GM19023 (cell line): ENCODE results near the gene VASH1.
A peak's percentile ranks its signal among the peaks of the same experiment; 100 is the strongest.

Experiments used
- ATAC-seq: cut with Tn5 transposase; IDR thresholded peaks from one replicate; pipeline ENCODE4 v1.9.1; 2021; ENCODE audit warnings: mild to moderate bottlenecking, moderate library complexity; ENCODE audit not compliant: unreplicated experiment

VASH1 gene

DNA sequence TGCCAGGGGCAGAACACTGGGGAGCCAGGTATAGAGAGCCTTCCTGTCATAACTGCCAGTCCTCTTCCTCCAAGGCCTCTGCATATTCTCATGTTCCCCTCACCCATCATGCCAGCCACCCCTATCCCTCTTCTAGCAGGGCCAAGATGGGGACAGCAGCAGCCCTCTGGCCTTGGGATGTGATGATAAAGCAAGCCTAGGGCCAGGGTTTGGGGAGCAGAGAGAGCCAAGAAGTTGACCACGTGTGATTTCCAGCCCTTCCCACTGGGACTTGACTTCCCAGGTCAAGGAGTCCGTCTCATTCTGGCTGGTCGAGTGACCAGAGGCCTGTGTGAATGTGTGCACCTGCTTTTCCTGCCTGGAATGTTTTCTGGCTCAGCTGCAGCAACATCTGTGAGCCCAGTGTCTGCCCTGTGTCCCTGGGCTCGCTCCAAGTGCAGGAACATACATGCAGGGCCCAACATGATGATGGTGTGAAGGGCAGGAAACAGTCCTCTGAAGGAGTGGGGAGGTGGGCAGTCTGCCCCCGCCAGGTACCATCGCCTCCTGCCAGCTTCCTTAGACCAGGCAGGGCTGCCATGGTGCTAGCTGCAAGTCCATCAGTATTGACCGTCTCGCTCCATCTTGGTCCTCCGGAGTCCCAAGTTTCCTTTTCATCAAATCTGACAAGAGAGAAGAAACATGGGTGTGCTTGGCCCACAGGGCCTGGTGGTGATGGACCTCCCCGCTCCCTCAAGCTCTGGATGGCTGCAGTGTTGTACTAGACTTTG lies 21.0 kb downstream of the VASH1 start:
- no peak for ATAC-seq

DNA sequence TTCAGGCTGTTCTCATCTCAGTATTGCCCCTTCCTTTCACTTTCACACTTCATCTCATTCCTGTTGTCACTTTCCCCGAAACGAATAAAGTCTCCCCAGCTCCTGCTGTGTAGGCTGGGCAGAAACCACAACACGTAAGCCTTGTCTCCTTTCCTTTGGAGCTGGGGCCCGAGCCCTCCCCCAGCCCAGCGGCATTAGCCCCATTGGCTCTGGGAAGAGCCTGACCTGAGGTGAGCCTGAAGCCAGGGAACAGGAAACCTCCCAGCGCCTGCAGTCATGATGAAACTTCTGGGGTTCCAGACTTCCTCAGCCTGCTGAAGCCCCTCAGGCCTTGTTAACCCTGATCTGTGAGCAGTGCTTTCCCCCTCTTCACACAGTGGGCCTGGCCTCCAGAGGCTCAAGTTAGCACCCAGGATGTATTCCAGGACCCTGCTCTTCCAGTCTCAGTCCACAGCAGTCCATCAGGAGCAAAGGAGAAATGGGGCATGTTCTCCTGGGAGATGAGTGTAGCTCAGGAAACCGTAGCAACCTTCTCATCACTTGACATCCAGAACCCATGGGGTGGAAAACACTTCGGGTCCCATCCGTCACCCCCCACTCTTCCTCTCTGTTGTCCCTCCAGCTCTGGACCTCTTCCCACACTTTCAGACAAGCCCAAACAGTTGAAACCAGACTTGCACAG lies 21.8 kb downstream of the VASH1 start:
- ATAC-seq = no peak

DNA sequence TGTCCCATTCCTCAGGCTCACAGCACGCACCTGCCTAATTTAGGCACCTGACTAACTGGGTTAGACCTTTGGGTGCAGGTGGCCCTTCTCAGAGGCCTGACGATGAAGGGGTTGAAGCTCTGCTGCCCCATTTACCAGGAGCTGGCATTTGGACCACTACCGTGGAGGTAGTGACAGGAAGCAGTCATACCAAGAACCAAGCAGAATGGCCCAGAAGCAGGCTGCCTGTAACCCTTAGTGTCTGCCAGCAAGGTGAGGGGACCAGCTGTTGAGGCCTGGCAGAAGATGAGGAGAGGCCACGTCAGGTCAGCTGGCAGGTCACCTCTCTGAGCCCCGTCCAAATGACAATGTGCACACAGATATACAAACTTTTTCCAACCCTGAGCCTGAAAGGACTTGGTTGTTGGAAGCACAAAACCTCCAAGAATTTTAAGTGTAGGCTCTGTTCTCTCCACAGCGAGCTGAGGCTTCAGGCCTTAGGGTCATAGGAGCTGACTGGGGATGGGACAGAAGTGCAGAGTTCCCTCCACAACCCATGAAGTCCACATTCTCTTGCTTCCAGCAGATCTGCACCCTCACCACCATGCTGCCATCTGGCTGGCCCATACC lies 23.1 kb downstream of the VASH1 start:
- no peak for ATAC-seq

DNA sequence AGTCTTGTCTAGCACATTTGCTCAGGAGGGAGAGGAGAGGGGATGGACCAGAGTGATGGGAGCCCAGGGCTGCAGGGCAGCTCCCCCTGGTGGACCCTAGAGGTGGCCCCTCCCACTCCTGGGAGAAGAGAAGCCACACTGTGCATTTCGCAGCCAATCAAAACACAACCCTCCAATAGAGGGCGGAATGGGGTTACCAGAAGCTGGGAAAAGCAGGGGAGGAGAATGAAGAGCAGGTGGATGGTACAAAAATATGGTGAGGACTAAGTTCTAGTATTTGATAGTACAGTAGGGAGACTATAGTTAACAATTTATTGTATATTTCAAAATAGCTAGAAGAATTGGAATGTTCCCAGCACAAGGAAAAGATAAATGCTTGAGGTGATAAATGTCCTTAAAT lies 23.6 kb downstream of the VASH1 start:
- no peak for ATAC-seq

DNA sequence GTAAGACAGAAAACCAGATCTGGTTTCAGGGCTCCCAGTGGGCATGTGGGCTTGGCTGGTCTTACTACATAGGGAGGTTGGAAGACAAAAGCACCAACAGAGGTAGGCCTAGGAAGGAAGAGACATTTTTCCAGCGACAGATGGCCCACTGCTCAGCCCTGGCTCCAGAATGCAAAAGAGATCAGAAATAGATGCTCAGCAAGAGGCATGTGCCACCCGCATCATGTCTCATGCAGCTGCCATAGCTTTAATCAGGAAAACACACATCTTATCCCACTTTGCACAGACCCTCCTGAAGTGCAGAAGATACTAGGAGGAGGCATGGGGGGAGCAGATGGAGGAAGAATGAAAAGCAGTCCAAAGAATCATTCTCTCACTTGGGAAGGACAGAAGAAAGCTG lies 25.3 kb downstream of the VASH1 start:
- no peak for ATAC-seq

DNA sequence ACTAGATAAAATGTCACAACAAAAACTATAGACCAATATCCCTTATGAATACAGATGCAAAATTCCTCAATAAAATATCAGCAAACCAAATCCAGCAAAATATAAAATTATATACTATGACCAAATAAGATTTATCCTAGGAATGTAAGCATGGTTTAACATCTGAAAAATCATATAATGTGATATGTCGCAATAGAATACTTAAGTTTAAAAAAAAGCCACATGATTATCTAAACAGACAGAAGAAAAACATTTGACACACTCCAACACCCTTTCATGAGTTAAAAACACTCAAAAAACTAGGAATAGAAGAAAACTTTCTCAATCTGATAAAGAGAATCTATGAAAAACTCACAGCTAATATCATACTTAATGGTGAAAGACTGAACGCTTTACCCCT lies 31.2 kb downstream of the VASH1 start:
- no peak for ATAC-seq

DNA sequence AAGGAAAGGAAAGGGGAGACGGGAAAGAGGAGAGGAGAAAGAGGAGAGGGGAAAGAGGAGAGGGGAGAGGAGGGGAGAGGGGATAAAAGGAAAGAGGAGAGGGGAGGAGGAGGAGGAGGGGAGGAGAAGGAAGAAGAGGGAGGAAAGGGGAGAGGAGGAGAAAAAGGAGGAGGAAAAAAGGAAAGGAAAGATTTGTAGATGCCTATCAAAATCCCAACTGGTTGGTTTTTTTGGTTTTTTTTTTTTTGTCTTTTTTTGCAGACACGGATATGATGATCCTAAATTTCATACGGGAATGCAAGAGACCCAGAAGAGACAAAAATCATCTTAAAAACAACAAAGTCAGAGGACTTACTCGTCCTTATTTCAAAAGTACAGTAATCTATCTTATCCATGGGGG lies 32.1 kb downstream of the VASH1 start:
- no peak for ATAC-seq

DNA sequence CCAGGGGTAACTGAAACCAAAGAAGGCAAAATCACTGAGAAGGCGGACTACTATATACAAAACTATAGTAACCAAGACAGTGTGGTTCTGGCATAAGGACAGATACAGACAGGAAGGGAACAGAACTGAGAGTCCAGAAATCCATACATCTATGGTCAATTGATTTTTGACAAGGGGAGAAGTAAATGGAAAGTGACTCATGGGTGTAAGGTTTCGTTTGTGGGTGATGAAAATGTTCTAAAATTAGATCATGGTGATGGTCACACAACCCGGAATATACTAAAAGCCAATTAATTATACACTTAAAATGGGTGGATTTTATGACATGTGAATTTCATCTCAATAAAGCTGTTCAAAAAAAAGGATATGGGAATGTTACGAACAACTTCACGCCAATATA lies 32.7 kb downstream of the VASH1 start:
- ATAC-seq = no peak

DNA sequence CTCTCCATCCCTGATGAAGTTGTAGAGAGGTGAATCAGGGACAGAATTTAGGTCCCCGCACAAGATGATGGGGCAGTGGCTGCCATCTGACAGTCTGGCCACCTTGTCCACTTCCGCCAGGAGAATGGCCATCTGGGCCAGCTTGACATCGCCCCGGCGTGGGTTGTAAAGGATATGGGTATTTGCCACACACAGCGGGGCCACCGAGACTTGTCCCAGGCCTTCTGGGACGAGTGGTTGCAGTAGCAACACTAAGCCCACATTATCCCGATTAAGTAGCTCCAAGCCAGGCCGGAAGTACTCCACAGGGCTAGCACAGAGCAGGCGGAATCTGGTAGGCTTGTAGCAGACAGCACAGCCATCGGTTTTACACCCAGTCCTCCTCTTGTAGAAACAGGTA lies 45.2 kb downstream of the VASH1 start:
- ATAC-seq = no peak

DNA sequence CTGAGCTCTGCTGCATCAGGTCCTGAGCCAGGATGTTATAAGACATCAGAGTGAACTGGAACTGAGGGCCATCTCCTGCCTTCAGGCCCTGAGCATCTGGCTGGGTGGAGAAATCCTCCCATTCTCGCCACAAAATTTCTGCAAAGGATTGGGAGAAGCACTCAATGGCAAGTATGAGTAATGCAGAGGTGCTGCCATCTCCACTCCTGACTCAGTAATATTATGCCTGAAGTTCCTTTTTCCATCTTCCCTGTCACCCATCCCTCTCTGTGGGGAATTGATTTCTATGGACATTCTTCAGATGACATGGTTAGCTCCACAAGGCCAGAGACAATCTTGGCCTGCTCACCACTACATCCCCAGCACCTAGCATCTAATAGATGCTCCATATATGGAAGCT lies 46.7 kb downstream of the VASH1 start:
- no peak for ATAC-seq

DNA sequence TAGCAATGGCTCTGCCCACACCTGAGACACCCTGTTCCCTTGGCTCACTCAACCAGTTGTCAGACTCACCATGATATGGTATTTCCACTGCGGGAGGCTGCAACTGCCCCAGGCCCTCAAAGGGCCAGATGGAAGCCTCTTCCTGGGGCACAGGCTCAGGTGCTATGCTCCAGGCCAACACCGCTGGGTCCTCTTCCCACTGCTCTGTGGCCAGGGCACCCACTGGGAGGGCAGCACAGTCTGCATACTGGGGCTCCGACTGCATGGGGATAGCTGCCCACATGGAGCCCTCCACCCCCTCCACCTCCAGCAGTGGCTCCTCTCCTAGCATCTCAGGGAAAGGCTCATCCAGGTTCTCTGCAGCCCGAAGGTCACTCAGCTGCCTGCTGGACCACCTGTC lies 47.7 kb downstream of the VASH1 start:
- no peak for ATAC-seq

DNA sequence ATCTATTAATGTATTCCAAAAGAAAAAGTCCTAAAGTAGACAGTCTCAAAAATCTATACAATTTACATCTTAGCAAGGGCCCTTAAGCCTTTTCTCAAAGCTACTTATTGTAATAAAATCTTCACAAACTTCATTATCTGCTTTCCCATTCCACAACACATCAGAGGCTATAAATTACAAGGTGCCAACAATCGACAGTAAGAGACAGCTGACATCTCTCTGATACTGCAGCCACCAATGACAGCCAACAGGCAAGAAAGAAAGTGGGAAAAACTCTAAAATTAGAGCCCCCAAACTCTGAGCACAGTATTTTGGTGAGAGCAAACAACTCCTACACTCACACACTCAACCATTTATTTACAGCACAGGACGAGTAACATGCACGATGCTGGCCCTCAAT lies 49.3 kb downstream of the VASH1 start:
- no peak for ATAC-seq

DNA sequence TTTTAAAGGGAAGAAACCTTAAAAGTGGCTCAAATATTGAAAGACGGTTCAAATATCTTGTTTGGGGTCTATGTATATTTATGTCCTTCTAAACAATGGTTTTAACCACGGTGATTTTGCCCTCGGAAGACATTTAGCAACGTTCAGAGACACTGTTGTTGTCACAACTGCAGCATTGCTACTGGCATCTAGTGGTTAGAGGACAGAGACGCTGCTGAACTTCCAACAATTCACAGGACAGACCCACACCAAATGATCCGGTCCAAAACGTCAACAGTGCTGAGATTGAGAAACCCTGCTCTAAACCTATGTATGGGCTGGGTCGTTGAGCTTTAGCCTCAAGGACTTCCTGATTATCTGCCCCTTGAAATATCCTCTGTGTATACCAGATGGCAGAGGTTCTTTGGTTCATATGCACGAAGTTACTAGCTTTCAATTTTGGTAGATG lies 49.7 kb downstream of the VASH1 start:
- no peak for ATAC-seq

DNA sequence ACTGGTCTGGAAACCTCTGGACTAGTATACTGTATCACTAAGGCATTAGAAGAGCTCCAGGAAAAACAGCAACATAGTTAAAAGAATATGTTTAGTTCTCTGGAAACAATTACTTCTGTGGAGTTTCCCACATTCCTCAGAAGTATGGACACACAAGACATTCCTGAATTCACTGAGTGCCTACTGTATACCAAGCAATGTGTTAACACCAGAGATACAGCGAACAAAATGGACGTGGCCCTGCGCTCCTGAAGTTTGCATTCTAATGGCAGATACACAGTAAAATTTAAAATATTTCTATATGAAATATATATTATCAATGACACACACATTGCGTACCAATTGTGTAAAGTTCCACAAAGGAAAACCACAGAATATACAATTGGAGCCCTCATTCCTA lies 50.3 kb downstream of the VASH1 start:
- no peak for ATAC-seq

DNA sequence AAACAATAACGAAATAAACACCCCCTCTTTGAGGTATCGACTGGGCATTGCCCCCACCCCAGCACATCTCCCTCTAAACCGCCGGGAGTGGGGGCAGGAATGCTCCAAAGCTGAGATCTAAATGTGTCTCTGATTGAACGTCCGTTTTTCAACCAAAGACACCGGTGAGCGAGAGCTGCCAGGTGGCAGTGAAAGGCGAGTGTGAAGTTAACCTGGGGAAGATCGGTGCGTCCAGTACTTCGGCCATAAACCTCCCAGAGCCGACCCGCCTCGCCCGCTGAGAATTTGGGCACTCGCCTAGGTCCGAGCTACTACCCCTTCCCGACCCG lies 50.8 kb downstream of the VASH1 start:
- peak; percentile 20 for ATAC-seq

DNA sequence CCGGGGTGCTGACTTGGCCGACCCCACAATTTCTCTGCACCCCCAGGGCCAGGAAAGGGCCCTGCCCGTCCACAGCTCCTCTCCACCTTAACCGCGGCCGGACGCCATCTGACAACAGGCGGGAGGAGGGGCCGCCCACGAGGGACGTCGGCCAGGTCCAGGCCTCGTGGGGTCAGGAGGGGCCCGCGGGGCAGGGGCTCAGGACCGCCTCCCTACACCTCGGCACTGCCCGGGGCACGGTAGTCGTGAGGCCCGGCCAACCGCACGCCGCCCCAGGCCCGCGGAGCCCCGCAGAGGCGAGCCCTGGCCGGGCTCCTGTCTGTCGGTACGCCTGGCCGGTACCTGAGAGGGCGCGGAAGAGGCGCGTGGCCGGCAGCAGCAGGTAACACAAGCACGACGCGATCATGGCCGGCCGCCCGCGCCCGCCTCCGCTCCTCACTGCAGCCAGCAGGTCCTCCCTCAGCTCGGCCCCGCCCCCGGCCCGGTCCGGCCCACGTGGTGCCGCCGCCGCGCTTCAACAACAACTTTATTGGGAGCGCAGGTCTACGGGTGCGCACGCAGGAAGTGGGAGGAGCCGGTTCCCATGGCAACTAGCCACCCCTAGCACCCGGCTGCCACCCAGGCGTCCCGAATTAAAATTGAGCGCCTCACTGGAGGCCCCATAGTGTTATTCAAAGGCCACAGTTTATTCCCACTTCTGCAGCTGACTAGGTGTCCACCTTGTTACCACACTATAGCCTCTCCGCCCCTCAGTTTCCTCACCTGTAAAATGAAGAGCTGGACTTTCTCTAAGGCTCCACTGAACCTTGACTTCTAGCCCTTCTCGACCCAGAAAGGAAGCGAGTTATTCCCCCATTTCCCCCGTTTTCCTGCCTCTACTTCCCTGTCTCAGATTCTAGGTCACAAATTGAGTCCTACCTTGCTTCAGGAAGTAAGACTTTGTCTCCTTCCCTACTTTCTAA lies 51.4 kb downstream of the VASH1 start, which contains the start of gene ANGEL1:
Gene ANGEL1, minus strand, starts transcription at position 461 of the 962 bp plus-strand sequence. Its CDS starts 55 bp downstream, at position 406.
- ATAC-seq = peak; percentile 85

DNA sequence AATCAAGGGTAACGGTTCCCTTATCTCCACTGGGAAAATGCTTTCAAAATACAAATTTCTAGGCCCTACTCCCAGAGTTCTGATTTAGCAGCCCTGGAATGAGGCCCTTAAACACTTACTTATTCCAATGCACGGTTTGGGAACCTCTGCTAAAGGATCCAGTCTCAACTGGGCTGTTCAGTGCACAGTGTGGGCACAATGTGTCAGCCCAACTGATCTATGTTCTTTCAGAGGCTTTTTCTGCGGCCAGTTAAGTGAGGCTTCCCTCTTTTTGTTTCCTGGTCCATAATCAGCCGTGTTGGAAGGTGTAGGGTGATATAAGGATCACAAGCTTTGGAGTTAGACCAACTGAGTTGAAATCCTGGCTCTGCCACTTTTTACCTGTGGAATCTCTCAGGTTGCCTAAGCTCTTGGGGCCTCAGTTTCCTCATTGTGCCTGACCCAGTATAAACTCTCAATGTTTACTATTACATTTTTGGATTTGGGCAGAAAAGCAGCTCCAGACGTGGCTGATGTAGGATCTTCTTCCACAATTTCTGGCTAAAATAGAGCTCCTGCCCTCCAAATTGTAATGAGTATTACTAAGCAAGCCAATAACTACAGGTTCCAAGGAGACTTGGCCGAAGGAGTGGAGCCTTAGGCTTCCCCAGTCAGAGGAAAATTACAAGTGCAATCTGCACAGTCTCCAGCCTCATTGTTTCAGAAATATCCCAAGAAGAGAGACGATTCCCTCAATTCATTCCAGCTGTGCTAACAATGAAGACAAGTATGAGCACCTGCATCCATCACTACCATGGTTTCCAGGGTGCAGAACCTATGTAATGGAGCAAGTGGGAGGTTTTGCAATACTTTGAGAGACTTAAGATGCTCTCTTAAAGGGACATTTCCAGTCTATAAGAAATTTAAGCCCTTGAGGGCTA lies 53.7 kb downstream of the VASH1 start:
- ATAC-seq = no peak

DNA sequence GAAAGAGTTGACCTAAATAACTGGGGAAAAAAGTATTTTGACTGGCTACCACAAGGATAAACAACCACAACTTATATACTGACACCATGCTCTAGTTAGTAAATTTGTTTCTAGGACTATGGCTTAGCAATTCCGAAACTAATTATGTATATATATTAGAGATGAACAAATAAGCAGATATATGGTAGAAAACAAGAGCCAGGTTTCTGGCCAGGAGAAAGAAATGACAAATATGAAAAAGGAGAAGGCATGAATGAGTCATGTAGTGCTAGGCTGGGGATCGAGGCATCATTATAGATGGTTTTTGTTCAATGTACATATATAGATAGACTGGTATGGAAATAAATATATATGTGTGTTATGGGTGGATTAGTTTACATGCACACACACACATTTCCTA lies 59.4 kb downstream of the VASH1 start:
- ATAC-seq = no peak

DNA sequence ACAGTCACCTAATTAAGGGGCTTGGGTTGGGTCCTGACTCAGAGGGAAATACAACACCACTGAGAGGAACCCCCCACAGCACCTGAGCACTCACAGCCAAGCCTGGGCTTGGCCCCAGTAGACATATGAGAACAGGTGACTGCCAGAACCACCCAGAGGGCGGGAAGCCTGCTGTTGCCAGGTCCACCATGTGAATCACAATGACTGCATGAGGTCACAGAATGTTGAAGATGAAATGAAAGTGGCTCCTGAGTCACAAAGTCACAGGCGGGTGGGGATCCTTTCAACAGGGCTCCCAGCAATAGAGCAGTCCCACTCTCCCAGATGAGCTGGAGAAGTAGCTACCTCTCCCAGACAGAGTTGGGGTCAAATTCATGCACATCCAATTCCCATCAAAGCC lies 64.9 kb downstream of the VASH1 start, which contains the start of gene LRRC74A:
Gene LRRC74A, plus strand, starts transcription at position 287 of the 400 bp plus-strand sequence. CDS start 290 bp downstream, outside the sequence.
- no peak for ATAC-seq
